Neural cell (in vitro differentiated cells): ENCODE results near the gene SWSAP1.

ENCODE experiments used
- EP300 ChIP-seq: fragments of 450-650 bp; conservative IDR thresholded peaks from 2 replicates; pipeline ENCODE4 v1.6.1; 2014; ENCODE audit warnings: antibody characterized with exemption, mild to moderate bottlenecking, moderate library complexity; ENCODE audit not compliant: poor library complexity, severe bottlenecking
- SMC3 ChIP-seq: fragments of 450-650 bp; conservative IDR thresholded peaks from 2 replicates; pipeline ENCODE4 v1.6.1; 2014; ENCODE audit warnings: antibody characterized with exemption, mild to moderate bottlenecking, moderate library complexity; ENCODE audit not compliant: poor library complexity

GRCh38 chr19:11332822-11333221 lies 41.6 kb upstream of the SWSAP1 start:
- no peak for TF ChIP-seq EP300
- no peak for TF ChIP-seq SMC3
